ENCODE results near the gene EIF4E2. TPM values are rescaled to one million over a fixed set of nuclear protein-coding genes. Genes with fewer than 3 reads are reported as not detected.

The EIF4E2 gene
- total and polyA plus RNA-seq, 2 of the 13 experiments (the other 11 are each of a cell fraction or from before 2014, with no cell fraction given), result 25.0 to 101 TPM

GRCh38 chr2:232542715-232543467 is 7.6 kb upstream of the EIF4E2 start:
- H3K9ac ChIP-seq (ENCODE audit: insufficient read depth, low read depth, low read length), result no peak overlapping the region
- H3K4me3 ChIP-seq (replicated peaks in 1 of 3; ENCODE audit: insufficient read depth in 1 of 3, low read depth in 2 of 3, low read length in 3 of 3), result no peak overlapping the region
- H4K20me1 ChIP-seq (ENCODE audit: insufficient read depth, low read length), result no peaks in the 10 kb centered on the region; the same call in 1 of the 2 replicates
- POLR2A ChIA-PET, result no interaction called here
- H3K27me3 ChIP-seq (ENCODE audit: control insufficient read depth in 1 of 2, insufficient read depth in 2 of 2, low read length in 2 of 2), result no peaks in the 10 kb centered on the region; a peak in 1 of 5 replicates
- H3K4me2 ChIP-seq (ENCODE audit: low read depth, low read length), result no peak overlapping the region
- CTCF ChIA-PET (ENCODE audit: low intra/inter-chr PET ratio, low total read pairs), result no interaction called here
- no TSS peak for BruUV-seq (replicated peaks)
- intact Hi-C loops (cut with micrococcal nuclease; ENCODE audit: unreplicated experiment), result no loop called here
- H3K27ac ChIP-seq (ENCODE audit: extremely low read length, insufficient read depth, low read length), result no peak overlapping the region
- in situ Hi-C loops (cut with HindIII; ENCODE audit: extremely low pct_ligation_motif_present, low pct_unique_long_range_greater_than_20kb), result no loop called here
- peaks cover 11% of the 10 kb centered on the region; the same call in 1 of the 2 replicates for H3K4me1 ChIP-seq (ENCODE audit: insufficient read depth, low read length)
- 92% methylated on average over 20 of the region's 20 CpGs for WGBS (ENCODE audit: low lambda C conversion rate)
- FAIRE-seq (no peak), DNase-seq (ENCODE audit: low spot score) (no peak), ATAC-seq (no peak)
- H3K9me3 ChIP-seq (ENCODE audit: low read length), result no peaks in the 10 kb centered on the region
- H2AFZ ChIP-seq (ENCODE audit: low read length), result no peak overlapping the region
- H3K79me2 ChIP-seq (ENCODE audit: insufficient read depth, low read length), result peaks cover 4% of the 10 kb centered on the region
- H3K36me3 ChIP-seq (replicated peaks in 1 of 2; ENCODE audit: control insufficient read depth in 1 of 2, insufficient read depth in 2 of 2, low read length in 2 of 2), result peaks cover 4 to 8% of the 10 kb centered on the region in 2 experiments; a peak in 4 of 5 replicates
- TF ChIP-seq ZNF768 (CRISPR knock-in tag; IDR thresholded peaks at IDR 0.05) (0 out of 2 replicates have a peak, but pooled peaks have one; percentile 24), ZMAT3 (CRISPR knock-in tag; conservative IDR thresholded peaks at IDR 0.05) (no peak), RXRB (CRISPR knock-in tag; IDR thresholded peaks at IDR 0.05; ENCODE audit: borderline replicate concordance) (no peak), ZNF691 (CRISPR knock-in tag; IDR thresholded peaks at IDR 0.05; ENCODE audit: borderline replicate concordance, low read depth) (no peak), FOXA3 (CRISPR knock-in tag; IDR thresholded peaks at IDR 0.05) (no peak), ZFP90 (CRISPR knock-in tag; IDR thresholded peaks at IDR 0.05; ENCODE audit: borderline replicate concordance) (no peak), NR2F6 (IDR thresholded peaks at IDR 0.05) (no peak), NR2F6 (CRISPR knock-in tag; IDR thresholded peaks at IDR 0.05) (no peak), ZNF329 (CRISPR knock-in tag; IDR thresholded peaks at IDR 0.05; ENCODE audit: low read depth) (no peak), SMAD9 (CRISPR knock-in tag; IDR thresholded peaks at IDR 0.05) (no peak), CCAR2 (optimal IDR thresholded peaks at IDR 0.05; ENCODE audit: low read depth, low read length) (no peak), KDM2A (CRISPR knock-in tag; IDR thresholded peaks at IDR 0.05; ENCODE audit: borderline replicate concordance, low read depth) (peak; percentile 51; the same call in 1 of the 2 replicates), POLR2G (IDR thresholded peaks at IDR 0.05; ENCODE audit: low read depth, low read length) (peak; percentile 46; the same call in 1 of the 2 replicates), SALL1 (CRISPR knock-in tag; IDR thresholded peaks at IDR 0.05) (peak; percentile 36; the same call in 1 of the 2 replicates), ZBTB20 (CRISPR knock-in tag; IDR thresholded peaks at IDR 0.05; ENCODE audit: borderline replicate concordance, low read depth) (no peak), CSRNP1 (CRISPR knock-in tag; IDR thresholded peaks at IDR 0.05) (no peak), NCOA1 (CRISPR knock-in tag; IDR thresholded peaks at IDR 0.05) (no peak), TARDBP (CRISPR knock-in tag; IDR thresholded peaks at IDR 0.05) (no peak), SMAD1 (CRISPR knock-in tag; IDR thresholded peaks at IDR 0.05; ENCODE audit: borderline replicate concordance, low read depth) (0 out of 2 replicates have a peak, but pooled peaks have one; percentile 36), KDM3A (CRISPR knock-in tag; IDR thresholded peaks at IDR 0.05; ENCODE audit: low read depth) (no peak)

Measured in HepG2 (cell line).